ENCODE data around the gene NT5C1A.

Gene NT5C1A

DNA sequence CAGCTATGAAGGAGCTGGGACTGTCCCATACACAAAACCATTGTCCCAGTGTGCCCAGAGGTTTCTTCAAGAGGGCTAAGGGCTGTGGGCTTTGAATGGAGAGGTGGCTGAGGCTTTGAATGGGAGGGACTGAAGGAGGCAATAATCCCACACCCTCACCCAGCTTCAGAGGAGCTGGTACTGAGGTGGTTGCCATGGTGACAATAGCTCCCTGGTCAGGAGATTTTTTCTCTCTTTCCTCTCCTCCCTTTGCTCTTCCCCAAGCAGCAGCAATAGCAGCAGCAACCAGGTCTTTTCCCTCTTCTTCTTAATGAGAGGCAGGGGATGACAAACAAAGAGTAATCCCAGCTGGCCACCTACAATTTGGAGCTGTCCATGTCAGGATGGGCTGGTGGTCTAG is 17.7 kb upstream of the NT5C1A start:
- no peak for DNase-seq (ENCODE audit: low read depth)

GRCh38 chr1:39689214-39689613 is 17.3 kb upstream of the NT5C1A start:
- no peak for DNase-seq (ENCODE audit: low read depth)

- DNase-seq (ENCODE audit: low read depth), result no peak
Observed at GRCh38 chr1:39688706-39689105, 16.8 kb upstream of the NT5C1A start.

DNA sequence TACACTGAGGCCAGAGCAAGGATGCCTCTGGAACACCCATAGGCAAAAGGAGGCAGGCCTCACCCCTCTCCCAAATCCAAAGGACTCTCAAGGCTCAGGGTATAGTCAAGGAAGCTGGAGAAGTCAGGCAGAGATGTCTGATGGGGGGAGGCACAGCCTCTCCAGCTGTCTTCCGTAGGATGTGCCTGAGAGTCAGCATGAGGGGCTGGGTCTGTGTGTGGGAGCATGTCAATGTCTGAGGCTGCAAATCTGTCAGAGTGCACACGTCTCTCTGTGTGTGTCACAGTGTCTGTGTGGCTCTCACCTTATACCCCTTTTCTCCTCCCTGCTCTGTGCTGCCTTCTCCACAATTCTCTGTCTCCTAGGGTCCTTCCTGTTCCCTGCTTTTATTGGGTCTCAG is 15.3 kb upstream of the NT5C1A start:
- no peak for DNase-seq (ENCODE audit: low read depth)

DNA sequence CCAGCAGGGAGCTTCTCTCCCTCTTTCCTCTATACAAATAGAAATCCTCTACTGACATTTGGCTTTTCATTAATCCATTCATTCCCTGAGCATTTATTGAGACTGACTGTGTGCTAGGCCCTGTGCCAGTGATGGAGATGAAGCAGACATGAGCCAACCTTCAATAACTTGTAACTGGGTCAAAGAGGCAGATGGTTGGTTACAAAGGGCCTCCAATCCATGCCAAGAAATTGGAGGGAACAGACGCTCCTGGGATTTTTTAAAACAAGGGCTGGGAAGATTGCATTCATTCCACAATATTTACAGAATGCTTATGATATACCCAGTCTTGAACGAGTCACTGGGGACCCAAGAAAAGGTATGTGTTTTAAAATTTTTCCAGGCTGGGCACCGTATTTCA is 13.2 kb upstream of the NT5C1A start:
- DNase-seq (ENCODE audit: low read depth), result no peak

GRCh38 chr1:39684313-39684664 is 12.4 kb upstream of the NT5C1A start:
- DNase-seq (ENCODE audit: low read depth), result no peak

DNA sequence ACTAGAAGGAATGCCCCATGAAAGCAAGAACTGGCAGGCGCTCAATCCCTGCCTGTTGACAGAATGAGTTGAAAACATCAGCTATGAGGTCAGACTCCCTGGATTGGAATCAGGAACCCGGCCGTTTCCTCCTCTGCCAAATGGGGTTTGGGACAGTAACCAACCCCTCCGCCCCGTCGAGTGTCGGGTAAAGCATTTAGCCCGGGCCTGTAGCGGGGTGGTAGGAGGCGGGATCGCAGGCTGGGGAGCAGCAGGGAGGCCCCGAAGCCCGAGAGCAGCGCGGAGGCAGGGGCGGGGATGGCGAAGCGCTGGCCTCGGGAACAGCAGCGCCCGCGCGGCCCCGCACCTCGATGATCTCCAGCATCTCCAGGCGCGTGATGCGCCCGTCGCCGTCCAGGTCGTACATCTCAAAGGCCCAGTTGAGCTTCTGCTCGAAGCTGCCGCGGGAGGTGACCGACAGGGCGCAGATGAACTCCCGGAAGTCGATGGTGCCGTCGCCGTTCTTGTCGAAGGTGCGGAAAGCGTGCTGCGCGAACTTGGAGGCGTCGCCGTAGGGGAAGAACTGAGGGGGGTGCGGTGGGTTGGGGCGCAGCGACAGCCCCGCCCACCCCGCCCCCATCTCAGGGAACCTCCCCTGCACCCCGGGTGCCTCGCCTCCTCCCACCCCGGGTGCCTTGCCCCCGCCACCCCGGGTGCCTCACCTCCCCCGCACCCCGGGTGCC is 11.8 kb upstream of the NT5C1A start:
- no peak for DNase-seq (ENCODE audit: low read depth)

- DNase-seq (ENCODE audit: low read depth), result no peak
Observed at GRCh38 chr1:39681999-39682398, 10.1 kb upstream of the NT5C1A start.

DNA sequence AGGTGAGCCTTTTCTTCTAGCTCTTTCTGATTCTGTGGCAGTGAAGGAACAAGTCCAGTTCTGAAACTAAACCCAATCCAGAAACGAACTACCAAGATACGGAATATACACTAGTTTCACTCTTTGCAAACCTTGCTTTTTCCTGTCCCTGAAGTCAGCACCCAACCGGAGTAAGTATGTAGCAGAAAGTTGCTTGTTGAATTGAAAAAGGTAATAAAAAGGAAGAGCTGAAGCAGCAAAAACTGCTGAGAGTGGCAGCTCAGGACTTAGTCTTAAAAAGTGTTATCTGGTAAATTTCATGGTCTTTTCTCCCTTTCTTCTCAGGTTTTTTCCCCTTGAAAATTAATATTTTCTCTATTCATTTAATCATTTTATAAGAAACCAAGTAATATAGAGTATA is 9.4 kb upstream of the NT5C1A start:
- no peak for DNase-seq (ENCODE audit: low read depth)

- DNase-seq (ENCODE audit: low read depth), result no peak
Observed at GRCh38 chr1:39680751-39681150, 8.8 kb upstream of the NT5C1A start.

DNA sequence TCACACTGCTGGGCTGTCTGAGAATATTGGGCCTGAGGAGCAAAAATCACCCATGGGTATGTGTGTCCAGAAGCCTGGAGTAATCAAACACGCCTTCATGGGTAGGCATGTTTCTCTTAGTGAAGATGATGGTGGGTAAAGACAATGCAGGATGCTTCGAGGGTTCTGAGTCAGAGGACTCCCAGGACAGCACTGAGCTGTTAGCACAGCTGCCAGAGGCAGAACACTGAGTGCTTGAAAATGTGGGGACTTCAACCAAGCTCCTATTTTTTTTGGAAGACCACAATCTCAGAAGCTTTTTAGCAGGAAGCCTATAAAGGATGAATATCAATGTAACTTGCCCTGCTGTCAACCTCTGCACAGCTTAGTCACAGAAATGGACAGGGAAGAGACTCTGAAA is 7.9 kb upstream of the NT5C1A start:
- no peak for DNase-seq (ENCODE audit: low read depth)

GRCh38 chr1:39678889-39679288 is 7.0 kb upstream of the NT5C1A start:
- no peak for DNase-seq (ENCODE audit: low read depth)

DNA sequence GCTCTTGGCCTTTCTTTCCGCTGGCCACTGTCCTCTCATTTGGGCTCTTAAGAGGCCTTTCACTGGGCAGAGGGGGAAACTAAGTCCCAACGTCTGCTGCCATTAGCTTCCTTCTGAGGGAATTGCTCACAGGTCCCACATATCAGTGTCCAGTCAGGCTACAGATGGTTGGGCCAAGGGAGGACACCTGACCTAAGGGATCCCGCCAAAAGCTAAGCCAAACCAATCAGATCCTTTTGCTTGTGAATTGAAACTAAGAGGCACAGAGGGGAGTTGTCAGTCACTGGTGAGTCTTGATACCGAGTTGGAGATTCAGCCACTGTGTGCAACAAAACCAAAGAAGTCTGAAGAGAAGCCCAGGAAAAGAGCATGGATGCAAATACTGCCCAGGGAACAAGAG is 5.7 kb upstream of the NT5C1A start:
- DNase-seq (ENCODE audit: low read depth), result no peak

DNA sequence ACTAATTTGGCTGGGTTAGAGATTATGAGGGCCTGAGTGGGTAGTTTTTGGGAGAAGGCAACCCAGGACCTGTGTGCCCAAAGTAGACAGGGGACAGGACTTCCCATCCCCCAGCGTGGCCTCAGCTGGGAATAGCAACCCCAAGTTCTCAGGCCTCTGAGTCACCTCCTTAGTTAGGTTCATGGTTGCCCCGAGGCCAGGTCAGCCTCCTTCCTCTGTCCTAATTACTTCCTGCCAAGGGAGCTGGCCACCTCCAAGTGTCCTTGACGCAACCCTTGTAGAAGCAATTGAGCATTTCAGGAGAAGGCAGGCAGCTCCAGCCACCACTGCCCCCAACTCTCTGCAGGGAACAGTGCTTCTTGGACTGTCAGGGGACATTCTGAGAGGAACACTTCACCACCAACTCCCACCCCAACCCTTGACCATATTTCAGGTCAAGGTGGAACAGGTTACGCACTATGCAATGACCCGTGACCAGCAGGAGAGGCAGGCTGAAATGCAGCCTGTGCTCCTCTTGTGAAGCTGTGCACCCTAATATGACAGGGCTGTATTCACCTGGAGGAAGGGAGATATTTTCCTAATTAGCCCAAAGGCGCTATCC is 5.1 kb upstream of the NT5C1A start:
- no peak for DNase-seq (ENCODE audit: low read depth)

GRCh38 chr1:39675220-39675619 is 3.3 kb upstream of the NT5C1A start:
- DNase-seq (ENCODE audit: low read depth), result no peak

- no peak for DNase-seq (ENCODE audit: low read depth)
Observed at GRCh38 chr1:39673215-39673614, 1.3 kb upstream of the NT5C1A start.

GRCh38 chr1:39672551-39672947 is 642 bp upstream of the NT5C1A start:
- DNase-seq (ENCODE audit: low read depth), result no peak

DNA sequence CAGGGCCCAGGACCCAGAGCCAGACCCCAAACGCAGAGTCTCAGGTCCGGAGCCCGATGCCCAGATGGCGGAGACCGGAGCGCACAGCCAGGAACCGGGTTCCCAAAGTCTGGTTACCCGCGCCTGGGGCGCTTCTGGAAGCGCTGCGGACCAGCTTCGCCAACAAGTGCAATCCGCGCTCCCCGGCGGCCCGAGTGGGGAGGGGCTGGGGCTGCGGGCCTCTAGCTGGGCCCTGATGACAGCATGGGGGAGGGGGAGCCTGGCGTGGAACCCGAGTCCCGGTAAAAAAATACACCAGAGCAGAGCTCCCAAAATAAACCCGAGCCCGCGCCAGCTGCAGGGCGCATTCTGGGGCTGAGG is 494 bp downstream of the NT5C1A start:
- no peak for DNase-seq (ENCODE audit: low read depth)

GRCh38 chr1:39670689-39671088 is 1.2 kb downstream of the NT5C1A start:
- no peak for DNase-seq (ENCODE audit: low read depth)

DNA sequence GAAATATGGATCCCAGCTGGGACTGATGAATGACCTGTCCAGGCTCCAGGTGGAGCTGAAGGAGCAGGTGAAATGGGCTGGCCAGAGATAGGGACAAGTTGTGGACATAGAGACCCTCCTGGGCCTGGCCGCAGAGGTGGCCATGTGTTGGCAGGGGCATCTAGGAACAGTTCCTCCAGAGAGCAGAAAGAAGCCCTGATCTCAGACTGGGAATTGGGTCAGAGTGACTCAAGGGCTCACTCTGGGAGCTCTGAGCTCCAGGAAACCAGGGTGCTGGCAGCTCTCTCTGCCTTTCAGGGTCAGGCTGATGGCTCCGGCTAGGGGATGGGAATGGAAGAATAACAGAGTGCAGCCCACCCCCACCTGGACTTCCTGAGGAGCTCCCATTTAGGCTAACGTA is 3.0 kb downstream of the NT5C1A start:
- no peak for DNase-seq (ENCODE audit: low read depth)

- DNase-seq (ENCODE audit: low read depth), result no peak
Observed at GRCh38 chr1:39668111-39668510, 3.8 kb downstream of the NT5C1A start.

DNA sequence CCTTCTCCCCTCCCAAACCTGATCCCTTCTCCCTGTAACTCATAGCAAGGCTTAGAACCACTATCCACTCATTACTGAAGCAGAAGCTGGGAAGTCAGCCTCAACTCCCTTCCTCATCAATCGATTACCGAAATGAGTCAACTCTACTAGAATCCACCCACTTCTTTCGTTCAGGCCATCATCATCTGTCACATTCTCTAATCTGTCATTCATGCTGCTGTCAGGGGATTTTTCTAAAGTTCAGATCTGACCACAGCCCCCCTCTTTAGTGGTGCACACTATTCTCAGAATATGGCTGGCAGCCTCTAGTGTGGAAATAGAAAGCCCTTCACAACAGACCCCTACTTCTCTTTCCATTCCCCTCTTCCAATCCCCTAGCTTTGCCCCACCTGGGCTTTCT is 5.1 kb downstream of the NT5C1A start:
- DNase-seq (ENCODE audit: low read depth), result no peak

DNA sequence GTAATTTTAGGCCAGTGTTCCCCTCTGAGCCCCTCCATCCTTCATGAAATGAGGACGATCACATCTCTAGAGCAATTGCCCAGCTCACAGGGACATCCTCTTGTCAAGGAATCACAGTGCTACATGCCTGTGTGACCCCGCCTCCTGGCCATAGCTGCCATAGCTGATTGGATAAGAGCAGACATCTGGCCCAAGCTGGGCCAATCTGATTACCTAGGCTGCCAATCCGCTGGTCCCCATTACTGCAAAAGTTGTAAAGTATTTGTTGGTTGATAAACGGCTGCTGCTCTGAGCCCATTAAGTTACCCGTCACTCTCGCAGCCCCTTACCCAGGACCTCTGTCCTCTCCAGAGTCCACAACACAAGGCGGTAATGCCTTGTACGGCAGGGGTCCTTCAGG is 8.3 kb downstream of the NT5C1A start:
- DNase-seq (ENCODE audit: low read depth), result no peak

DNA sequence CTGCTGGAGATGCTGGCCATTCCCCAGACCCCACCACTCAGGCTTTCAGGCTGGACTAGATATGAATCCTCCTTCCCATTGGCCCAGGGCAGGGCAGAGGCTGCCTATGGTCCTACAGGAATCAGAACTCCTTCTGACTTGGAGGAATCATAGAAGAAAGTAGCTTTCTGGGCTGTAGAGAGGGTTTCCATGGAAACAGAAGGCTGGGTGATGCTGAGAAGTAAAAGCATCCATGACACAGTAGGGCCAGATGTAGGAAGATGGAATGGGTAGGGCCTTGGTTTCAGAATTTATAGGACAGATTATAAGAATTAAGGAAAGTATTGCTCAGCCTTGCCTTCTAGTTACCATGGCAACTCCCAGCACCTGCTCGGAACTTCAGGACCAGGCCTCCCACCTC is 9.0 kb downstream of the NT5C1A start:
- DNase-seq (ENCODE audit: low read depth), result no peak

All from CMK (cell line).